T47D (cell line): Measurements from ENCODE around the gene SAG.

ENCODE experiments used
- DNase-seq, 2 experiments: peaks; one replicate each; pipeline versions ENCODE4 v3.0.0 to v3.0.0-alpha.2; 2011 to 2012; ENCODE audit warnings: low read depth in 1 of 2, low spot score in 1 of 2
- JUND ChIP-seq: IDR thresholded peaks from 2 replicates; pipeline ENCODE4 v1.6.1; 2012; ENCODE audit warnings: low read depth
- in situ Hi-C: cut with HindIII; loops from 2 replicates; pipeline ENCODE4 v1.10.0; 2016; ENCODE audit warnings: low sequenced_read_pairs, low pct_unique_long_range_greater_than_20kb

The SAG gene

DNA sequence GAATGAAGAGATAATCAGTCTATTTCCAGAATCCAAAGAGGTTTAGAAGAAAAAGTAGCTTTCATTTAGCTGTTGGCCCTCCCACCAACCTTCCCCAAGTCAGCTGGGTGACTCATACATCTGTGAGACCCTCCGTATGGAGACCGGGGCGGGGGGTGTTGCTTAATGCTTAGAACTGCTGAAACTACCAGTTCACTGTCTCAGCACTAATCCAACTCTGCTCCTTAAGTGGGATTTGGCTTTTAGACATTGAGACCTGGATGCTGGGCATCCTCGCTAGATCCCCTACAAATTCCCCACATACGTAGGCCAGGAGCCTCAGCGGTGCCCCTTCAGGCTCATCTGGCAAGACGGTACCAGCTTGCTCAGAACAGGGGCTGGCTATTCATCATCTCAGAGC, at the start of gene SAG:
Gene SAG (plus strand): TSS at position 252 of the 400 bp plus-strand sequence. CDS start 1,374 bp downstream, outside the sequence.
- DNase-seq: no peak
- no peak for TF ChIP-seq JUND
- in situ Hi-C loops: no loop called here

- in situ Hi-C loops: no loop called here
These were observed 49.4 kb upstream of the SAG start for GRCh38 chr2:233258211-233258610.

DNA sequence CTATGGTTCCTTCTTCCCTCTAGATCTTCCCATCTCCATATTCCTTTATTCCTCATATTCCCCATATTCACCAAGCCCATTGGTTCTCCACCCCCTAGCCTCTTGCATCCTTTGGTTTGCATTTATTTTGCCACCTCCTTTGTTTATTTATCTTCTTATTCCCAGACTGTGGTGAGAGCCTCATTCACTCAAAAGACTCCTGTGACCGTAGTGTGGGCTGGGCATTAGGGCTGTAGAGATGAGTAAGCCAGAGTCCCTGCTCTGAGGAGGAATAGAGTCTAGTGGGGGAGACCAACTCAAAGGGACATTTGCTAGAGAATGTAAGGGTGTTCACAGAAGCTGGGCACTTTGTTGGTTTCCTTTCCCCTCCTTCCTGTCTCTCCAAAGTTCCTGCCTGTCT, 47.9 kb upstream of the SAG start:
- DNase-seq: no peak
- no peak for TF ChIP-seq JUND
- in situ Hi-C loops: no loop called here

More at GRCh38 chr2:233258211-233258610, 49.4 kb upstream of the SAG start:
- DNase-seq: no peak
- TF ChIP-seq JUND: no peak

DNA sequence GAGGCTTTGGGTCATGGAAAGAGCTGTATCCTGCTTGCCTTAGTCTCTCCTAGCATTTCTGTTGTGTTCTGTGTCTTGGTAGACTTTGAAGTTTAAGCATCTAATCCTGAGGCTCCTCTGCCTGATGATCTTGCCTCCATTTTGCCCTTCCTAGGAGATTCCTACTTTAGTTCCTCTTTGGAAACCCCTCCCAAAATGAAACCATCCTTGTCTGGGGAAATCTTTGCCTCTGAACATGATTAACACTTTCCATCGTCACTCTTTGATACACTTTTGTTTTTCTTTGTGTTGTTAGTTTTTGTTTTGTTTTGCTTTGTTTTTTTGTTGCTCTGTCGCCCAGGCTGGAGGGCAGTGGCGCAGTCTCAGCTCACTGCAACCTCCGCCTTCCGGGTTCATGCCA, 47.0 kb upstream of the SAG start:
- no peak for DNase-seq
- TF ChIP-seq JUND: no peak
- in situ Hi-C loops: no loop called here

DNA sequence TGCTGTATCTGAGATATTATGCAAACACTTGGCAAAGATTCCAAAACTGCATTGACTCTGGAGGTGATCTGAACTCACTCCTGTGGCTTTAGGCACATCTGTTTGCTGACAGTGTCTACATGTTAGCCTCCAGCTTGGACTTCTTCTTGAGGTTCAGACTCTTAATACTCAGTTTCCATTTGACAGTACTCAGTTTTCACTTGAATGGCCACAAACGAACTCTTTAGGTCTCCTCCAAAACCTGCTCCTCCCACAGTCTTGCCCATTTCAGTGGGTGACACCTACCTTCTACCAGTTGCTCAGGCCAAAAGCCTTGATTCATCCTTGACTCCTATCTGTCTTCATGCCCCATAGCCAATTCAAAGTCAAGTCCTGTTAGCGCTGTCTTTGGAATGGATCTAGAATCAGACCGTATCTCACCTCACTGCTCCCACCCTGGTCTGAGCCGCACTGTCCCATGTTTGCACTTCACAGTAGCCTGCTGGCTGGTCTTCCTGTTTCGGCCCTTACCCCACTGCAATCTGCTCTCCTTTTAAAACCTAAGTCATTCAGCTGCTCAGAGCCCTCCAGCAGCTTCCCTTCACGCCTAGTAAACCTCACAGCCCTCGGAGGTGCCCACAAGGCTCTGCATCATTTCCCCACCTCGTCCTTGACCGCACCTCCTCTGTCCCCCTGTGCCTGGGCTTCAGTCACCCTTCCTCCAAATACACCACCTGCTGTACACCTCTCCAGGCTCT, 45.6 kb upstream of the SAG start:
- no peak for DNase-seq
- TF ChIP-seq JUND: no peak
- in situ Hi-C loops: no loop called here

DNA sequence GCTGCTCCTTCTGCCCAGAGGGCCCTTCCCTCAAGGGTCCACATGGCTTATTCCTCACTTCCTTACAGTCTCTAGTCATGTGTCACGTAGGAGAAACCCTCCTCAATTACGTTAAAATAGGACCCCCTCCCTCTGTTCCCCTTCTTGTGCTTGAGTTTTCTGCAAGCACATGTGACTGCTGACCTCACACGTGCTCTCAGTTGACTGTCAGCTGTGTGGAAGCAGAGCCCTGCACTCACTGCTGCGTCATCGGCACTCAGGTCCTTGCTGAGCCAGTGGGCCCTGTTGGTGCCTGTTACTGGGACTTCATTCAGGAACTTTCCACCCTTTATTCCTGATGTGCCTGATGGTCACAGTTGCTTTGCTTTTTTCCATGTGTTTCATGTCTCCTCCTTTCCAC, 45.1 kb upstream of the SAG start:
- in situ Hi-C loops: no loop called here
- no peak for TF ChIP-seq JUND
- no peak for DNase-seq

DNA sequence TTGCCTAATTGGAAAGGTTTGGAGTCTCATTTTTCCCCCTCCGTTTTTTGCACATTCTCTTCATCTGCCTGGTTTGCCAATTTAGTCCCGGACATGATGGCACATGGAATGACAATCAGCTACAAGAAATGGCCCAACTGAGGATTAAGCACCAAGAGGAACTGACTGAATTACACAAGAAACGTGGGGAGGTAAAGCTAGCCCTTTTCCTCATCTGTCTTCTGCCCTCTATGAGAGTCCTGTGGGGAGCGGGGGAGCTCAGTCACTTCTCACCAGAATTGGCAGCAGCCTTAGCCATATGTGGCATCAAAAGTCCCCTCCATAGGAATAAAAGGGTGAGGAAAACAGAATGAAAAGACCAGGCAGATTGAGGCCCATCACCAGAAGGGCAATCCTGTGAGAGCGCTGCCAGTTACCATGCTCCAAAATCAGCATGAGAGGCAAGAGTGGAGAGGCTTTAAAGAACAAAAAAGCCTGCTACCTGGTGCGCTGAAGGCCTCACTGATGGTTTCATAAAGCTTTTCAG, 44.5 kb upstream of the SAG start:
- DNase-seq: no peak
- in situ Hi-C loops: no loop called here
- TF ChIP-seq JUND: no peak

- TF ChIP-seq JUND: no peak
- no peak for DNase-seq
- in situ Hi-C loops: no loop called here
These were observed 42.9 kb upstream of the SAG start for GRCh38 chr2:233264667-233265066.

DNA sequence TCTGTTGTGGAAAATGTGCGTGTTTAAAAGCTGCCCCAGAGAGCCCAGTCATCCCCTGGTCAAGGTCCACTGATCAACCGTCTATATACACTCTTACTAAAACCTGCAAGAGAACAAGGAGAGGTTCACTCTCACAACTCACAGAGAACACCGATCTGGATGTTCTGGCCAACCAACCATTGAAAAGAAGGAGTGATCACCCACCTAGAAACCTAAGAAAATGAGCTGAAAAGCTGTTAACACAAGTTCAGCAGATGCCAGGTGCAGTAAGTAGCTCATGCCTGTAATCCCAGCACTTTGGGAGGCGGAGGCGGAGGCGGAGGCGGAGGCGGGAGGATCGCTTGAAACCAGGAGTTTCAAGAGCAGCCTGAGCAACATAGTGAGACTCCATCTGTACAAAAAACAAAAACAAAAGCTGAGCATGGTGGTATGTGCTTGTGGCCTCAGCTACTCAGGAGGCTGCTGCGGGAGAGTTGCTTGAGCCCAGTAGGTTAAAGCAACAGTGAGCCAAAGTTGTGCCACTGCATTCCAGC, 41.7 kb upstream of the SAG start:
- TF ChIP-seq JUND: no peak
- in situ Hi-C loops: no loop called here

DNA sequence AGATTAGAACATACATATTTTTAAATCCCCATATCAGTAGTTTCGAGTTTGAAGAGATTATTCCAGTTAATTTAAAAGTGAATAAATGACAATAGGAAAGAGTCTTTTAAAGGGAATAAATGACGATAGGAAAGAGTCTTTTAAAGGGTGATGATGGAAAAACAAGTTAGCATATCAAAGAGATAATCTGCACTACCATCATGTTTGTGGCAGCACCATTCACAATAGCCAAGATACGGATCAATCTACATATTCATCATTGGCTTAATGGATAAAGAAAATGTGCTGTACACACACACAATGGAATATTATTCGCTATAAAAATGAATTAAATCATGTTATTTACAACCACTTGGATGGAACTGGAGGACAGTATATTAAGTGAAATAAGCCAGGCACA, 41.1 kb upstream of the SAG start:
- in situ Hi-C loops: no loop called here
- no peak for TF ChIP-seq JUND

More for the DNA sequence above, 41.7 kb upstream of the SAG start:
- no peak for DNase-seq

DNA sequence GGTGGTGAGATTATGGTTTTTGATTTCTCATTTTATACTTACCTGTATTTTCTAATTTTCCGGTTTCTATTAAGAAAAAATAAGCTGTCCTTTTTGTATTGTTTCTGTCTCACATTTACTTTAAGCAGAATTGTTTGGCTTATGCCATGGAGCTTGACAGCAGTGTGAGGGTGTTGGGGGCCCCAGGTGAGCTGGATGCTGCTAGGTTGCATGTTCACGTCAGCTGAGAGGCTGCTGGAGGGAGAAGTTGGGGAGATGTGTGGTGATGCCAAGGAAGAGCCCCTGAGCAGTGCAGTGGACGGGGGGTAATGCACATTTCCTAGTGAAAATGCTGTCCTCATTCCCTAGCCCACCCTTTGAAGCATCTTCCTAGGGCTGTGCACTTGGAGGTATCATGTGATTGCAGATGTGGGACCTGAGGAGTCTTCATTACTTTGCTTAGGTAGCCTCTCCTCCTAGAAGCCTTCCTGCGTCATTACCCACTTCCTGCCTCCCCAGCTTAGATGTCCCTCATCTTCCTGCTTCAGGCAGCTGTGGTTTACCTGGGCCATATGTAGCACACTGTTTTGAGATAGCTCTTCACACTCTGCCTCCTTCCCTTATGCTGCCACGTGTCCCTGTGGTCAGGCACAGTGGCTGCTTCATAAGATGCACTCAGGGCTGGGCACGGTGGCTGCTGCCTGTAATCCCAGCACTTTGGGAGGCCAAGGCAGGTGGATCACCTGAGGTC, 39.9 kb upstream of the SAG start:
- no peak for TF ChIP-seq JUND
- no peak for DNase-seq
- in situ Hi-C loops: no loop called here

More for the DNA sequence above, 41.1 kb upstream of the SAG start:
- no peak for DNase-seq

- in situ Hi-C loops: no loop called here
- DNase-seq: no peak
- no peak for TF ChIP-seq JUND
These were observed 37.2 kb upstream of the SAG start for GRCh38 chr2:233270366-233270765.

DNA sequence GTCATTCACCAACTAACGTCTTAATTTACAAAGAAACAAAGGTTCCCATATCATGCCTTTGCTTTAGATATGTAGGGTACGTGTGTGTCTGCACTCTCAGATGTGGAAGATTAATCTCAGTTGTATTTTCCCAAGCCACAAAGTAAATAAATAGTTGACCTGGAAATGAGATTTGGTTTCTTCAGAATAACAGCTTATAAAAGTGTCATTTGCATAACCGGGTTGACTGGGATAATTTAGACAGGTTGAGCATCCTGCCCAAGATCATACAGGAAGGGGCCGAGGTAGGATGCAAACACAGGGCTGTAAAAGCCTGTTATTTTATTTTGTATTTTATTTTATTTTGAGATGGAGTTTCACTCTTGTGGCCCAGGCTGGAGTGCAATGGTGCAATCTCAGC, 36.7 kb upstream of the SAG start:
- in situ Hi-C loops: no loop called here
- peak; percentile 38; the same call in 1 of the 2 replicates for TF ChIP-seq JUND
- peak in 1 of 2 experiments; percentile 72 for DNase-seq
